GM23338 (cell line): ENCODE measurements around the gene INSRR. TPM values are rescaled to one million over a fixed set of nuclear protein-coding genes. Genes with fewer than 3 reads are reported as not detected.

Experiments
- CTCF ChIP-seq, 2 experiments: fragments of 200-600 bp in 1 of 2; sonication (generic) in 1 of 2; conservative IDR thresholded peaks; 2 replicates each; pipeline versions ENCODE4 v1.5.1 to v1.6.1; 2016 to 2017; ENCODE audit warnings: antibody characterized with exemption in 2 of 2, low read depth in 2 of 2, mild to moderate bottlenecking in 2 of 2, moderate library complexity in 1 of 2
- EZH2phosphoT487 ChIP-seq: fragments of 200-600 bp; sonication (generic); IDR thresholded peaks from one replicate; pipeline ENCODE4 v1.8.1; 2018; ENCODE audit warnings: antibody characterized with exemption; ENCODE audit not compliant: unreplicated experiment
- ZNF114 ChIP-seq: fragments of 250-450 bp; sonication (Bioruptor Pico); IDR thresholded peaks from 2 replicates; pipeline ENCODE4 v1.5.0; 2020; ENCODE audit warnings: mild to moderate bottlenecking, moderate library complexity
- ZNF462 ChIP-seq: fragments of 250-450 bp; sonication (Bioruptor Pico); IDR thresholded peaks from 2 replicates; pipeline ENCODE4 v1.5.0; 2020; ENCODE audit warnings: mild to moderate bottlenecking, moderate library complexity
- polyA plus RNA-seq: library from polyadenylated mRNA; unstranded; fragments of >200 nt; fragmentation: Nextera tagmentation; extraction: Ambion mirVana; gene quantifications from 2 replicates; pipeline ENCODE4 v1.2.1, GENCODE V29; 2016
- total RNA-seq: library from RNA; depleted of rRNA; stranded (reverse); fragments of >200 nt; shearing (Covaris generic); gene quantifications from 2 replicates; pipeline ENCODE4 v1.2.3, GENCODE V29; 2014
- TF ChIP-seq, protein P1 (sequence below): IDR thresholded peaks from 2 replicates; pipeline ENCODE4 v1.6.1; 2016; ENCODE audit warnings: antibody characterized with exemption

Gene INSRR
- total and polyA plus RNA-seq, 2 experiments from 2014 or later, result not detected

DNA sequence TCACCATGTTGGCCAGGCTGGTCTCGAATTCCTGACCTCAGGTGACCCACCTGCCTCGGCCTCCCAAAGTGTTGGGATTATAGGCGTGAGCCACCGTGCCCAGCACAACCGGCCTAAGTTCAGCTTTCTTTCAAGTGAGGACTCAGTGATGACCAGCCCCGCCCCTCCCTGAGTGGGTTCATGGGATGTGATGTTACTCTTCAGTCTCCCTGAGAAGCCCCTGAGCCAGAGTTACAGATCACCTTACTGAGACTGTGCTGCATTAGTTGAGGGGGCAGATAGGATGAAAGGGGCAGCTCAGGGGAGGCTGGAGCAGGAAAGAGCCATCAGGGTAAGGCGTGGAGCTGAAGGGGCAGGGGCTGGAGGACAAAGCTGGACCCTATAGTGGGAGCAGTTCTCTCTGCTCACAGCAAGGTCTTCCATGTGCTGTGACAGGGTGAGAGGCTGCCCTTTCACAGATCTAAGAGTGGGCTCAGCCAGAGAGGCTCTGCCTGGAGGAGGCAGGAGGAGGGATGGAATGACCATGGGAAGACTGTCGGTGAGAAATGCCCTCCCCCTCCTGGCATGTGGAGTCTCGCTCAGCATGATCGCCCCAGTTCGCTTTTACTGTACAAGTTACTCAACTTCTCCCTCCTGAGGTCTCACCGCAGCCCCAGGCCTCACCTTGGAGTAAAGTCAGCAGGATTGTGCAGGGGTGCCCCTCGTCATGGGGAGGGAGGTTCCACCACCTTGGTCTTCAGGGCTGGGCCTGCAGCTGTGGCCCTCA is 55.6 kb downstream of the INSRR start (continued):
- TF ChIP-seq ZNF462 (CRISPR knock-in tag) (no peak), ZNF114 (no peak), EZH2phosphoT487 (no peak), CTCF (conservative IDR thresholded peaks at IDR 0.05; ENCODE audit: low read depth in 2 of 2) (no peak)
- TF ChIP-seq, protein P1, sequence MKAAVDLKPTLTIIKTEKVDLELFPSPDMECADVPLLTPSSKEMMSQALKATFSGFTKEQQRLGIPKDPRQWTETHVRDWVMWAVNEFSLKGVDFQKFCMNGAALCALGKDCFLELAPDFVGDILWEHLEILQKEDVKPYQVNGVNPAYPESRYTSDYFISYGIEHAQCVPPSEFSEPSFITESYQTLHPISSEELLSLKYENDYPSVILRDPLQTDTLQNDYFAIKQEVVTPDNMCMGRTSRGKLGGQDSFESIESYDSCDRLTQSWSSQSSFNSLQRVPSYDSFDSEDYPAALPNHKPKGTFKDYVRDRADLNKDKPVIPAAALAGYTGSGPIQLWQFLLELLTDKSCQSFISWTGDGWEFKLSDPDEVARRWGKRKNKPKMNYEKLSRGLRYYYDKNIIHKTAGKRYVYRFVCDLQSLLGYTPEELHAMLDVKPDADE, result no peak
